ENCODE results near the gene CAP2.

The CAP2 gene

GRCh38 chr6:17505767-17506280 is 112.4 kb downstream of the CAP2 start:
- no peak overlapping the region for H3K4me3 ChIP-seq (replicated peaks in 1 of 2; ENCODE audit: low read depth in 2 of 2, low read length in 2 of 2)
- no peak for TF ChIP-seq CTCF (IDR thresholded peaks at IDR 0.05; ENCODE audit: low read depth, low read length)
- peak; percentile 30 to 31 for DNase-seq (ENCODE audit: low read depth in 2 of 2)

- no peak overlapping the region for H3K4me3 ChIP-seq (replicated peaks in 1 of 2; ENCODE audit: low read depth in 2 of 2, low read length in 2 of 2)
- DNase-seq (ENCODE audit: low read depth in 2 of 2) = no peak
- TF ChIP-seq CTCF (IDR thresholded peaks at IDR 0.05; ENCODE audit: low read depth, low read length) = no peak
Measured at GRCh38 chr6:17506531-17506930, 113.1 kb downstream of the CAP2 start.

GRCh38 chr6:17506962-17507361 is 113.6 kb downstream of the CAP2 start:
- TF ChIP-seq CTCF (IDR thresholded peaks at IDR 0.05; ENCODE audit: low read depth, low read length) = no peak
- DNase-seq (ENCODE audit: low read depth in 2 of 2) = no peak
- no peak overlapping the region for H3K4me3 ChIP-seq (replicated peaks in 1 of 2; ENCODE audit: low read depth in 2 of 2, low read length in 2 of 2)

GRCh38 chr6:17511084-17511483 is 117.7 kb downstream of the CAP2 start:
- H3K4me3 ChIP-seq (replicated peaks in 1 of 2; ENCODE audit: low read depth in 2 of 2, low read length in 2 of 2) = no peak overlapping the region
- no peak for TF ChIP-seq CTCF (IDR thresholded peaks at IDR 0.05; ENCODE audit: low read depth, low read length)
- DNase-seq (ENCODE audit: low read depth in 2 of 2) = no peak

GRCh38 chr6:17511580-17511979 is 118.2 kb downstream of the CAP2 start:
- H3K4me3 ChIP-seq (replicated peaks in 1 of 2; ENCODE audit: low read depth in 2 of 2, low read length in 2 of 2) = no peak overlapping the region
- DNase-seq (ENCODE audit: low read depth in 2 of 2) = no peak
- no peak for TF ChIP-seq CTCF (IDR thresholded peaks at IDR 0.05; ENCODE audit: low read depth, low read length)

GRCh38 chr6:17519120-17519519 is 125.7 kb downstream of the CAP2 start:
- TF ChIP-seq CTCF (IDR thresholded peaks at IDR 0.05; ENCODE audit: low read depth, low read length) = no peak
- DNase-seq (ENCODE audit: low read depth in 2 of 2) = peak; percentile 6 to 16
- H3K4me3 ChIP-seq (replicated peaks in 1 of 2; ENCODE audit: low read depth in 2 of 2, low read length in 2 of 2) = no peak overlapping the region

GRCh38 chr6:17525637-17526036 is 132.2 kb downstream of the CAP2 start:
- no peak for TF ChIP-seq CTCF (IDR thresholded peaks at IDR 0.05; ENCODE audit: low read depth, low read length)
- no peak overlapping the region for H3K4me3 ChIP-seq (replicated peaks in 1 of 2; ENCODE audit: low read depth in 2 of 2, low read length in 2 of 2)
- peak in 1 of 2 donors; percentile 6 for DNase-seq (ENCODE audit: low read depth in 2 of 2)
